ENCODE results near the gene PSMD5. TPM values are rescaled to one million over a fixed set of nuclear protein-coding genes. Genes with fewer than 3 reads are reported as not detected.

Gene PSMD5
- total RNA-seq, 3 donors from 2014 or later: 30.1 to 46.9 (median 32.3) TPM

DNA sequence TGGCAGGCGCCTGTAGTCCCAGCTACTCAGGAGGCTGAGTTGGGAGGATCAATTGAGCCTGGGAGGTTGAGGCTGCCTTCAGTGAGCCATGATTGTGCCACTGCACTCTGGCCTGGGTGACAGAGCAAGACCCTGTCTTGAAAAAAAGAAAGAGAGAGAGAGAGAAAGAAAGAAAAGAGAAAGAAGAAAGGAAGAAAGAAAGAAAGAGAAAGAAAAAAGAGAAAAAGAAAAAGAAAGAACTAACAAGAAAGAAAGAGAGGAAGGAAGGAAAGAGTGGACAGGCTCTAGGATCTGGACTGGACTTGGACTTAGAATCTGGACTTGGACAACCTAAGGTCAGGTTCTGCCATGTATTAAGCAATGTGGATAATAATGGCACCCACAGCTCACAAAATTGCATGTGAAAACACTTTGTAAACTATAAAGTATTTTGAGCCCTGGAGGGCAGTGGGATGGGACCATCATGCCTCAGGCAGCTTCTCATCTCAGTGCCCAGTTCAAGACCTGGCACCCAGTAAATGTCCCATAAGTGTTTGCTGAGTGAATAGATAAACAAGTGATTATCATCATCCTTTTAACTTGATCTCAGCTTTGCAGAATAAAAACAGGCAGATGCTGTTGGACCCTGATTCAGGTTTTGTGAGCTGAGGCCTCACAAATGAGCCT is 47.0 kb upstream of the PSMD5 start:
- H3K4me3 ChIP-seq: no peak overlapping the region
- DNase-seq (no peak), ATAC-seq (no peak)
- TF ChIP-seq, protein P1, sequence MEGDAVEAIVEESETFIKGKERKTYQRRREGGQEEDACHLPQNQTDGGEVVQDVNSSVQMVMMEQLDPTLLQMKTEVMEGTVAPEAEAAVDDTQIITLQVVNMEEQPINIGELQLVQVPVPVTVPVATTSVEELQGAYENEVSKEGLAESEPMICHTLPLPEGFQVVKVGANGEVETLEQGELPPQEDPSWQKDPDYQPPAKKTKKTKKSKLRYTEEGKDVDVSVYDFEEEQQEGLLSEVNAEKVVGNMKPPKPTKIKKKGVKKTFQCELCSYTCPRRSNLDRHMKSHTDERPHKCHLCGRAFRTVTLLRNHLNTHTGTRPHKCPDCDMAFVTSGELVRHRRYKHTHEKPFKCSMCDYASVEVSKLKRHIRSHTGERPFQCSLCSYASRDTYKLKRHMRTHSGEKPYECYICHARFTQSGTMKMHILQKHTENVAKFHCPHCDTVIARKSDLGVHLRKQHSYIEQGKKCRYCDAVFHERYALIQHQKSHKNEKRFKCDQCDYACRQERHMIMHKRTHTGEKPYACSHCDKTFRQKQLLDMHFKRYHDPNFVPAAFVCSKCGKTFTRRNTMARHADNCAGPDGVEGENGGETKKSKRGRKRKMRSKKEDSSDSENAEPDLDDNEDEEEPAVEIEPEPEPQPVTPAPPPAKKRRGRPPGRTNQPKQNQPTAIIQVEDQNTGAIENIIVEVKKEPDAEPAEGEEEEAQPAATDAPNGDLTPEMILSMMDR (IDR thresholded peaks at IDR 0.05): no peak
- intact Hi-C loops (cut with DNase I, micrococcal nuclease): no loop called here
- peaks cover 18% of the 10 kb centered on the region for H3K4me1 ChIP-seq (ENCODE audit: low read depth)
- no peaks in the 10 kb centered on the region for H3K36me3 ChIP-seq (ENCODE audit: low read depth)
- no peaks in the 10 kb centered on the region for H3K9me3 ChIP-seq

DNA sequence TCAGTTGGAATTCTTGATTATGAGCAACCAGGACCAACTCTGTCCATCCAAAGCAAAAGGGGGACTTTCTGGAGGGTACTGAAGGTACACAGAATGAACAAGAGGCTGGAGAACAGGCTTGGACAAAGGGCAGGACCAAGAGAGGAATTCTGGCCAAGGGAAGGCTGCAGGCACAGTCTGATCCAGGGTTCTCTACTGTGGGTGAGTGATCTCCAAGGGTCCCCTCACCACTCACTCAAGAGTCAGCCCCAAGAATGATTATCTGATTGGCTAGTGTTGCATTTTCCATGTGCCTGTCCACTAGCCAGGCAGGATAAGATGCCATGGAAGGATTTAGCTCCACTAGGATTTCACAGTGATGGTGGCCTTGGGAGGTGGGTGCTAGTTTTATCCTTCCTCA is 45.9 kb upstream of the PSMD5 start:
- no peak overlapping the region for H3K4me3 ChIP-seq
- H3K9me3 ChIP-seq: no peaks in the 10 kb centered on the region
- no peak for DNase-seq
- H3K4me1 ChIP-seq (ENCODE audit: low read depth): peaks cover 18% of the 10 kb centered on the region
- no peak for ATAC-seq
- intact Hi-C loops (cut with DNase I, micrococcal nuclease): no loop called here
- H3K36me3 ChIP-seq (ENCODE audit: low read depth): no peaks in the 10 kb centered on the region
- TF ChIP-seq, protein P1 (IDR thresholded peaks at IDR 0.05): no peak

DNA sequence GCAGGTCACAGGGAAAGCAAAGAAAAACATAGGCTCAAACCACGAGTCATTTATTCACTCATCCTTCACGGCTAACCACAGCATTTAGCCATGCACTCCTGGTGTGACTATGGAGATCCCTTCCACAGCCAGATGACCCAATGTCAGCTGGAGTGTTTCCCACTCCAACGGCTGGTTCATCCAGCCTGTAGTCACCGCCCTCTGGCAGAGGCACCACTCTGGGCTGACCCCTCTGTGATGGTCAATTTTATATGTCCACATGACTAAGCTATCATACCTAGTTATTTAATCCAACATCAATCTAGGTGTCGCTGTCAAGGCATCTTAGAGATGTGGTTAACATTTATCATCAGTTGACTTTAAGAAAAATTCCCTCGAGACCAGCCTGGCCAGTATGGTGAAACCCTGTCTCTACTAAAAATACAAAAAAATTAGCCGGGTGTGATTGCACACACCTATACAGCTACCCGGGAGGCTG is 43.8 kb upstream of the PSMD5 start:
- Histone ChIP-seq H3K9me3 (no peaks in the 10 kb centered on the region), H3K4me3 (no peak overlapping the region), H3K4me1 (ENCODE audit: low read depth) (peaks cover 12% of the 10 kb centered on the region), H3K36me3 (ENCODE audit: low read depth) (no peaks in the 10 kb centered on the region)
- TF ChIP-seq, protein P1 (IDR thresholded peaks at IDR 0.05): no peak
- no peak for DNase-seq
- ATAC-seq: no peak
- intact Hi-C loops (cut with DNase I, micrococcal nuclease): no loop called here

DNA sequence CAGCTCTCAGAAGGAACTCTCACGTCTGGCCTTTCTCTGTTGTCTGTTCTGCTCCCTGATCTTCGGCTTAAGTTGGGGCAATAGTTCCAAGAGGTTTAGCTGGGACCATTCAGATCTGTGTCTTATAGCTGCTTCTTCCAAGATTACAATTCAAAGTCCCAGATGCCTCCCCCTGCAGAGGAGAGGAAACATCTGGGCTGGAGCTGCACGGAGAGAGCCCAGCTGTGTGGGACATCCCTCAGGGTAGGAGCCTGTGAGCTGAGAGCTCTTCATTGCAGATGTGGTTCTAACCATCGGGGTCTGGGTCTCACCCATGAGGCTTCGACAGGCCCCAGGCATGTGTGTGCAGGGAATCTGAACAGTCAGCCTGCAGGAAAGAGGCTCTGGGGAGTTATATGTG is 43.2 kb upstream of the PSMD5 start:
- Histone ChIP-seq H3K4me1 (ENCODE audit: low read depth) (peaks cover 12% of the 10 kb centered on the region), H3K4me3 (no peak overlapping the region), H3K36me3 (ENCODE audit: low read depth) (no peaks in the 10 kb centered on the region), H3K9me3 (no peaks in the 10 kb centered on the region)
- no peak for DNase-seq
- peak; percentile 41 for ATAC-seq
- TF ChIP-seq, protein P1 (IDR thresholded peaks at IDR 0.05): no peak
- intact Hi-C loops (cut with DNase I, micrococcal nuclease): no loop called here

DNA sequence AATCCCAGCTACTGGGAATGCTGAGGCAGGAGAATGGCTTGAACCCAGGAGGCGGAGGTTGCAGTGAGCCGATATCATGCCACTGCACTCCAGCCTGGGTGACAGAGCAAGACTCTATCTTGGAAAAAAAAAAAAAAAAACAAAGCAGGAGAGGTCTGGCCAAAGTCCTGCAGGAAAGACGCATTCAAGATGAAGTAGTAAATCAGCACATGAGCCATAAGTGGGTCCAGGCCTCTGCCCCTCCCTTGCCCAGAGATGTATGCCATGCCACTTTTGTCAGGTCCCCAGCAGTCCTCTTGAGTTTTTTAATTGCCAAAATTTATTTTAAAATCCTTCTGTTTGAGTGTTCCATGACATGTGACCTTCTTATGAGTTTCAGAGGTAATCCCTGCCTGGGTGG is 42.7 kb upstream of the PSMD5 start:
- TF ChIP-seq, protein P1 (IDR thresholded peaks at IDR 0.05): no peak
- no peaks in the 10 kb centered on the region for H3K36me3 ChIP-seq (ENCODE audit: low read depth)
- no peaks in the 10 kb centered on the region for H3K9me3 ChIP-seq
- DNase-seq: no peak
- H3K4me1 ChIP-seq (ENCODE audit: low read depth): peaks cover 10% of the 10 kb centered on the region
- ATAC-seq: peak; percentile 85
- H3K4me3 ChIP-seq: no peak overlapping the region
- intact Hi-C loops (cut with DNase I, micrococcal nuclease): no loop called here

All from mucosa of descending colon (tissue), 3 donors.